Measurements from ENCODE around the gene VPS26A. TPM values are rescaled to one million over a fixed set of nuclear protein-coding genes. Genes with fewer than 3 reads are reported as not detected.

Gene VPS26A
- total and polyA plus RNA-seq, 8 donors = 22.6 to 69.6 (median 34.0) TPM

DNA sequence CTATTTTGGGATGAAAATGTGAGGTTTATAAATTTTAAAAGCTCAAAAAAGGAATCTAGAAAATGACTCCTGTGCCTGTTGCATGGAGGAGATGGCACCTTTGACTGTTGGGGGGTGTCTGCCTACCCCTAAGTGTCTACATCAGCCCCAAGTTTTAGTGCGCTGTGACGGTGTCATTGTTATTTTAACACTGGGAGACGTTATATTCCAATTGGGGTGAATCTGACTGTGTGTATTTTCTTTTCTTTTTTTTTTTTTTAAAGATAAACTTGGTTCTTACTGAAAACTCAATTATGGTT, 35.6 kb upstream of the VPS26A start:
- peak overlapping the region; percentile 29 to 40 (median 35) for H3K4me3 ChIP-seq
- WGBS, 5 donors = 59 to 83% (median 64%) methylated on average over 3 of the region's 3 CpGs
- TF ChIP-seq EP300 (IDR thresholded peaks at IDR 0.05) (no peak), POLR2AphosphoS5 (IDR thresholded peaks at IDR 0.05) (no peak), CTCF (IDR thresholded peaks at IDR 0.05) (no peak), POLR2A (IDR thresholded peaks at IDR 0.05) (no peak)
- no peak for DNase-seq
- no peaks in the 10 kb centered on the region for H3K27me3 ChIP-seq
- peaks cover 0 to 20% (median 3%) of the 10 kb centered on the region in 4 donors for H3K4me1 ChIP-seq
- H3K9me3 ChIP-seq = no peaks in the 10 kb centered on the region
- peak overlapping the region; percentile 60 to 94 (median 83) for H3K27ac ChIP-seq
- intact Hi-C loops (cut with DNase I; ENCODE audit: low total_unique reads) = no loop called here
- no peaks in the 10 kb centered on the region for H3K36me3 ChIP-seq

- Histone ChIP-seq H3K4me3 (peak overlapping the region; percentile 29 to 40 (median 35)), H3K27me3 (no peaks in the 10 kb centered on the region), H3K36me3 (no peaks in the 10 kb centered on the region), H3K4me1 (peaks cover 0 to 22% (median 4%) of the 10 kb centered on the region in 4 donors), H3K27ac (peak overlapping the region in 4 of 5 donors; percentile 77 to 94 (median 84)), H3K9me3 (no peaks in the 10 kb centered on the region)
- TF ChIP-seq EP300 (IDR thresholded peaks at IDR 0.05) (no peak), POLR2AphosphoS5 (IDR thresholded peaks at IDR 0.05) (peak in 2 of 3 donors; percentile 71 to 81)
- DNase-seq = peak in 1 of 2 donors; percentile 52
- intact Hi-C loops (cut with DNase I; ENCODE audit: low total_unique reads) = no loop called here
- 59 to 81% (median 76%) methylated on average over 10 of the region's 10 CpGs for WGBS, 5 donors
Observed at GRCh38 chr10:69088801-69089501, 35.0 kb upstream of the VPS26A start.

DNA sequence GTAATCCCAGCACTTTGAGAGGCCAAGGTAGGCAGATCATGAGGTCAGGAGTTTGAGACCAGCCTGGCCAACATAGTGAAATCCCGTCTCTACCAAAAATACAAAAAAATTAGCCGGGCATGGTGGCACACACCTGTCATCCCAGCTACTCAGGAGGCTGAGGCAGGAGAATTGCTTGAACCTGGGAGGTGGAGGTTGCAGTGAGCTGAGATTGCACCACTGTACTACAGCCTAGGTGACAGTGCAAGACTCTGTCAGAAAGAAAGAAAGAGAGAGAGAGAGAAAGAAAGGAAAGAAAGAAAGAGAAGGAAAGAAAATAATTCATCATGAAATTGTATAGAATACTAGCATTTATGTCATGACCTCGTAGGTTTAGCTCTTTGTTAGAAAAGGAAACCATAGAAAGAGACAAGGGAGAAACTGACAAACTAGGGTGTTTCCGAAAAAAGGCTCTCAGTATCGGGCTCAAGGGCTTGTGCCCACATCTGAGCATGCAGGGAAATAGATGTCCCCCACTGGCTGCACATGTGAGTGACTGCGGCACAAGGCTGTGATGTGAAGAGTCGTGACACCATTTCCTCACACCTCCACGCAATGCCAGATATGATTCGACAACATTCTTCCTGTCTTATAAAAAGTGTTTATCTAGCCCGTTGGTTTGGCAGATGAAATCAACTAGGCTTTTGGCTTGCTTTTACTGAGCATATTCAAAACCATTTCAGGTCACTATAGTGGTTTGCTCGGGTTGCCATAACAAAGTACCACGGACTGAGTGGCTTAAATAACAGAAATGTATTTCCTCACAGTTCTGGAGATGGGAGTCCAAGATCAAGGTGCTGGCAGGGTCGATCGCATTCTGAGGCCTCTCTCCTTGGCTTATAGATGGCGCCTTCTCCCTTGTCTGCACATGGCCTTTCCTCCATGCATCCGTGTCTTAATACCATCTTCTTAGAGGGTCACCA, 34.1 kb upstream of the VPS26A start:
- peak; percentile 51 to 72 for DNase-seq
- peaks cover 0 to 22% (median 4%) of the 10 kb centered on the region in 4 donors for H3K4me1 ChIP-seq
- H3K36me3 ChIP-seq = no peaks in the 10 kb centered on the region
- peak overlapping the region; percentile 77 to 94 (median 83) for H3K27ac ChIP-seq
- H3K27me3 ChIP-seq = no peaks in the 10 kb centered on the region
- intact Hi-C loops (cut with DNase I; ENCODE audit: low total_unique reads) = no loop called here
- H3K4me3 ChIP-seq = peak overlapping the region; percentile 29 to 40 (median 35)
- no peaks in the 10 kb centered on the region for H3K9me3 ChIP-seq
- 55 to 72% (median 67%) methylated on average over 16 of the region's 16 CpGs for WGBS, 5 donors
- no peak for TF ChIP-seq CTCF (IDR thresholded peaks at IDR 0.05)
- TF ChIP-seq EP300 (IDR thresholded peaks at IDR 0.05) = no peak
- TF ChIP-seq POLR2AphosphoS5 (IDR thresholded peaks at IDR 0.05) = peak; percentile 18 to 73 (median 64)
- no peak for TF ChIP-seq POLR2A (IDR thresholded peaks at IDR 0.05)

DNA sequence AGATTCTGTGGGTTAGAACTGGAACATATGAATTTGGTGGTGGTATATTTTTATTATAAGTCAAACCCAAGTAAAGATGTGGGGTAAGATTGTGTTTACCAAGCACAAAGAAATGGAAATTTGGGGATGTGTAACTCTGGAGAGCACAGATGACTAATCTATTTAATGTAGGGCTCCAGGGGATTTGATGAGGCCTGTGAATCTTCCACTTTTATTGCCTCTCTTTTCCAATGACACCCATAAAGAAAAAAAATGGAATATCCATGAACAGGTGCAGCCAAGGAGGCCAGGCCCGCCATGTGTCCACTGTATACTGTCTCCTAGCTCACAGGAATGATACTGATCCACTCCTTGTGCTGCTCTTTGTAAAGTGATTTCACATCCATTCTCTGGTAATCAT, 33.3 kb upstream of the VPS26A start:
- H3K27me3 ChIP-seq = no peaks in the 10 kb centered on the region
- H3K36me3 ChIP-seq = no peaks in the 10 kb centered on the region
- H3K4me3 ChIP-seq = peak overlapping the region; percentile 29 to 40 (median 35)
- H3K27ac ChIP-seq = peak overlapping the region in 4 of 5 donors; percentile 77 to 94 (median 84)
- peaks cover 0 to 22% (median 4%) of the 10 kb centered on the region in 4 donors for H3K4me1 ChIP-seq
- whole genome bisulfite sequencing, 5 donors = 85 to 100% (median 89%) methylated on average over 1 of the region's 1 CpG
- TF ChIP-seq POLR2A (IDR thresholded peaks at IDR 0.05) = no peak
- no peak for TF ChIP-seq POLR2AphosphoS5 (IDR thresholded peaks at IDR 0.05)
- TF ChIP-seq CTCF (IDR thresholded peaks at IDR 0.05) = no peak
- TF ChIP-seq EP300 (IDR thresholded peaks at IDR 0.05) = no peak
- intact Hi-C loops (cut with DNase I; ENCODE audit: low total_unique reads) = no loop called here
- no peaks in the 10 kb centered on the region for H3K9me3 ChIP-seq
- no peak for DNase-seq

Data from stomach (tissue), 9 donors.